ENCODE data around the gene SYNGR3.

Gene SYNGR3

GRCh38 chr16:1991948-1992703, 2.4 kb downstream of the SYNGR3 start:
- no peak overlapping the region for H3K27ac ChIP-seq (ENCODE audit: low read length)
- H3K36me3 ChIP-seq (ENCODE audit: insufficient read depth, low read depth, low read length), result peaks cover 6% of the 10 kb centered on the region
- H3K9ac ChIP-seq (ENCODE audit: low read depth, low read length), result peak overlapping the region; percentile 59; the same call in 1 of the 2 replicates
- H3K27me3 ChIP-seq (ENCODE audit: insufficient read depth, low read length), result peaks cover 44% of the 10 kb centered on the region
- peak overlapping the region; percentile 80; the same call in 1 of the 2 replicates for H3K4me3 ChIP-seq (ENCODE audit: low read length)
- peaks cover 17% of the 10 kb centered on the region; the same call in 1 of the 2 replicates for H3K4me1 ChIP-seq (ENCODE audit: insufficient read depth, low read length)
- H3K9me3 ChIP-seq (ENCODE audit: insufficient read depth, low read depth, low read length), result no peaks in the 10 kb centered on the region

DNA sequence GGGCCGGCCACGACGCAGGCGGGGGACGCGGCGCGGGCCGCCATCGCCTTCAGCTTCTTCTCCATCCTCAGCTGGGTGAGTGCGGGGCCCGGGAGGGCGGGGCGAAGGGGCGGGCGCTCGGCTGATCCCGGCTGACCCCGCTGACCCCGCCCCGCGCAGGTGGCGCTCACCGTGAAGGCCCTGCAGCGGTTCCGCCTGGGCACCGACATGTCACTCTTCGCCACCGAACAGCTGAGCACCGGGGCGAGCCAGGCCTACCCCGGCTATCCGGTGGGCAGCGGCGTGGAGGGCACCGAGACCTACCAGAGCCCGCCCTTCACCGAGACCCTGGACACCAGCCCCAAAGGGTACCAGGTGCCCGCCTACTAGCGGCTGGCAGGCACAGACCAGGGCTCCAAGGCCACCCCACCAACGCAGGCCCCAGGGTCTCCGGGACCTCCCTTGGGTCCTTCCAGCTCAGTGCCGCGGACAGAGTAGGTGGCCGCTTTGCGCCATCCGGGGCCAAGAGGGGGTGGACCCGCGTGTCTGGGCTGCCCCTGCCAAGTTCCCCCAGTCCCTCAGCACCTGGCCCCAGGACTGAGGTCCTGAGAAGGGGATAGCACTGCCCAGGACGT, 3.0 kb downstream of the SYNGR3 start:
- H3K9ac ChIP-seq (ENCODE audit: low read depth, low read length), result peak overlapping the region; percentile 59; the same call in 1 of the 2 replicates
- peak overlapping the region; percentile 56; the same call in 1 of the 2 replicates for H3K4me3 ChIP-seq (ENCODE audit: low read length)
- no peak overlapping the region for H3K27ac ChIP-seq (ENCODE audit: low read length)

DNA sequence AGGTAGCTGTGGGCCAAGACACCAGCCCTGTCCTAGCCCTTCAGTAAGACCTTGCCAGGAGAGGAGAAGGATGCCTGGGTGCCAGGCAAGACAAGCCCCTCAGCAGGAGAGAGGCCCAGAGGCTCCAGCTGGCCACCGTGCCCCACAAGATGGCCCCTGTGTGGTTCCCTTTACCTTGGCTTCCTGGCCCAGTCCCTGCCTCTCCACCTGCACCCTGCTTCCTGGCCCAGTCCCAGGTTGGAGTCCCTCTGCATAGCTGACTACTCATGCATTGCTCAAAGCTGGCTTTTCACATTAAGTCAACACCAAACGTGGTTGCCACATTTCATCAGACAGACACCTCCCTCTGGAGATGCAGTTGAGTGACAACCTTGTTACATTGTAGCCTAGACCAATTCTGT, 4.0 kb downstream of the SYNGR3 start:
- no peak overlapping the region for H3K27ac ChIP-seq (ENCODE audit: low read length)

More for the DNA sequence above, 3.0 kb downstream of the SYNGR3 start:
- H3K27me3 ChIP-seq (ENCODE audit: insufficient read depth, low read length), result peaks cover 43% of the 10 kb centered on the region
- peaks cover 17% of the 10 kb centered on the region; the same call in 1 of the 2 replicates for H3K4me1 ChIP-seq (ENCODE audit: insufficient read depth, low read length)
- H3K36me3 ChIP-seq (ENCODE audit: insufficient read depth, low read depth, low read length), result peaks cover 13% of the 10 kb centered on the region
- no peaks in the 10 kb centered on the region for H3K9me3 ChIP-seq (ENCODE audit: insufficient read depth, low read depth, low read length)

DNA sequence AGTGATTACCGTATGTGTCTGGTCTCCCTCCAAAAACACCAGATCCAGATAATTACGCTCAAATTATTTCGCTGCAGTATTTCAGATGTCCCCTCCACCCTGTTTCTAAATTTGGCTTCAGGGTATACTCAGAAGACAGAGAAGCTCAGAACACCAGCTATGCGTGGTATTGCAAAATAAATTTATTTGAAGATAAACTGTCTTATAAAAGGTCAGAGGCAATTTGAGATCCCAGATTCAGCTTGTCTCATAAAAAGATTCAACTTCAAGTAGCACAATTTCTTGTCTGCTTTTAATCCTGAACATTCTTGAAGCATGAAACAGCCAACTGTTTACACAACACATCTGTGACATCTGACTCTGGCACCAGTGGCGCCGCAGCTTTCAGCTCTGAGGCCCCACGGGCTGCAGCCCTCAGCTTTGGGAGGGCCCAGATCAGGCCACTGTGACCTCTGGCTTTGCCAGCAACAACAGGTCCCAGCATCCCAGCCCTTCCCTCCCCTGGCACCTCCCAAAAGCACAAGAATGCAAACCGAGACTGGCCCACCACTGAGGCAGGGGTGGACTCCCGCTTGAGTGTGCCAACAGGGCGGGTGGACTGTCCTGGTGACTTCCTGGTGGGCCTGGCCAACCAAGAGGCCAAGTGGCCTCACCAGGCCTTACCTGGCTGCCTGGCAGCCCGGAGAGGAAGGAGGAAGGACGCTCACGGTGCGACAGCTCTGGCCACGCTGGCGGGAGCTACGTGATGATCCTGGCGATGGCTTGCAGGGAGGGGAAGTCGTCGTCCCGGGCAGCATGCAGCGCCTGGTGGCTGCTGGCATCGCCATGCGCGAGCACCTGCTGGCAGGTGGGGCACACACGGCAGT, 8.0 kb downstream of the SYNGR3 start:
- Histone ChIP-seq H3K9me3 (ENCODE audit: insufficient read depth, low read depth, low read length) (no peaks in the 10 kb centered on the region), H3K9ac (ENCODE audit: low read depth, low read length) (no peak overlapping the region), H3K4me1 (ENCODE audit: insufficient read depth, low read length) (no peaks in the 10 kb centered on the region), H3K27me3 (ENCODE audit: insufficient read depth, low read length) (peaks cover 7% of the 10 kb centered on the region), H3K36me3 (ENCODE audit: insufficient read depth, low read depth, low read length) (peaks cover 57% of the 10 kb centered on the region), H3K4me3 (ENCODE audit: low read length) (no peak overlapping the region), H3K27ac (ENCODE audit: low read length) (no peak overlapping the region)

More for the DNA sequence above, 4.0 kb downstream of the SYNGR3 start:
- H3K9ac ChIP-seq (ENCODE audit: low read depth, low read length), result no peak overlapping the region
- H3K27me3 ChIP-seq (ENCODE audit: insufficient read depth, low read length), result peaks cover 34% of the 10 kb centered on the region
- H3K4me1 ChIP-seq (ENCODE audit: insufficient read depth, low read length), result peaks cover 17% of the 10 kb centered on the region; the same call in 1 of the 2 replicates
- H3K36me3 ChIP-seq (ENCODE audit: insufficient read depth, low read depth, low read length), result peaks cover 18% of the 10 kb centered on the region
- no peaks in the 10 kb centered on the region for H3K9me3 ChIP-seq (ENCODE audit: insufficient read depth, low read depth, low read length)
- H3K4me3 ChIP-seq (ENCODE audit: low read length), result no peak overlapping the region

- Histone ChIP-seq H3K9ac (ENCODE audit: low read depth, low read length) (no peak overlapping the region), H3K4me3 (ENCODE audit: low read length) (no peak overlapping the region), H3K27ac (ENCODE audit: low read length) (no peak overlapping the region), H3K27me3 (ENCODE audit: insufficient read depth, low read length) (0 out of 2 replicates have a peak, but pooled peaks cover under 1% of the 10 kb centered on the region), H3K9me3 (ENCODE audit: insufficient read depth, low read depth, low read length) (no peaks in the 10 kb centered on the region), H3K4me1 (ENCODE audit: insufficient read depth, low read length) (no peaks in the 10 kb centered on the region), H3K36me3 (ENCODE audit: insufficient read depth, low read depth, low read length) (peaks cover 64% of the 10 kb centered on the region)
These were observed 8.6 kb downstream of the SYNGR3 start for GRCh38 chr16:1998360-1998835.

DNA sequence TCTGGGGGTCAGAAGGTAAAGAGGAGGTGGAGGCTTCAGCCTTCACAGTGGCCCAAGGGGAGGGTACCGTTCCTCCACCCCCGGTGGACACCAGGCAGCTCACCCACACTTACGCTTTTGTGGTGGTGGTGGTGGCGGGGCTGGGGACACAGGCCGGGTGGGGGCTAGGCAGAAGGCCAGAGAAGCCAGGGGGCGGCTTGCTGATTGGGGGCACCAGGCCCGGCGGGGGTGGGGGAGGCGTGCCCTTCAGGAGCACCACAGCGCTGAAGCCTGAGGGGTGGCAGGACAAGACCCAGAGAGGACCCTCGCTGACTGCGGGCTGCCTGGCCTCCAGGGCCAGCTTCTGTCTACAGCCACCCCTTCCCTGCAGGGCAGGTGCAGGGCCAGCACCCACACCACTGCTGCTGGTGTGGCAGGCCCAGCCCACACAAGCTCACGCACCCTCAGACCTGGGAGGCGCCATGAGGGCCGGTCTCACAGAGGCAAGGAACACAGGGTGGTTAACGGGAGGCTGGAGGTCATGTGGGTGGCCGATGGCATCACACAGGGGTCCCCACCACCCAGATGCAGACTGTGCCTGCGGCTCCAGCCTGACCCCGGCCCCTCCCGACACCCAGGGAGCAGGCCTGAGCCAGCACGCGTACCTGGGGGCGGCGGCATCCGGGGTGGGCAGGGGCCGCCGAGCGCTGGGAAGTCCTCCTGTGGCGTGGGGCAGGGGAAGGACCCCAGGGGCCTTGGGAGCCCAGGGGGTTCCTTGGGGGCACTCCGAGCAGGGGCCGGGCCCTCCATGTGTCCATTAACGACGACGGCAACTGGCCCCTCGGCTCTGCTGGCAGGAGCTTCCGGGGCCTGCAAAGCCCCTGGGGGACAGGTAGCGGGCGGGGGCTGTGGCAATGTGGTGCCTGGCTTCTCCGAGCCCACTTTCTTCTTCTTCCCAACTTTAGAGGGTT, 9.4 kb downstream of the SYNGR3 start:
- H3K9ac ChIP-seq (ENCODE audit: low read depth, low read length), result no peak overlapping the region
- H3K9me3 ChIP-seq (ENCODE audit: insufficient read depth, low read depth, low read length), result no peaks in the 10 kb centered on the region
- no peaks in the 10 kb centered on the region for H3K27me3 ChIP-seq (ENCODE audit: insufficient read depth, low read length)
- H3K36me3 ChIP-seq (ENCODE audit: insufficient read depth, low read depth, low read length), result peaks cover 66% of the 10 kb centered on the region
- H3K4me3 ChIP-seq (ENCODE audit: low read length), result no peak overlapping the region
- H3K4me1 ChIP-seq (ENCODE audit: insufficient read depth, low read length), result peaks cover under 1% of the 10 kb centered on the region; the same call in 1 of the 2 replicates
- no peak overlapping the region for H3K27ac ChIP-seq (ENCODE audit: low read length)

GRCh38 chr16:1999866-2000514, 10.2 kb downstream of the SYNGR3 start:
- no peak overlapping the region for H3K9ac ChIP-seq (ENCODE audit: low read depth, low read length)
- H3K27me3 ChIP-seq (ENCODE audit: insufficient read depth, low read length), result no peaks in the 10 kb centered on the region
- H3K9me3 ChIP-seq (ENCODE audit: insufficient read depth, low read depth, low read length), result no peaks in the 10 kb centered on the region
- H3K4me3 ChIP-seq (ENCODE audit: low read length), result no peak overlapping the region
- peaks cover 4% of the 10 kb centered on the region; the same call in 1 of the 2 replicates for H3K4me1 ChIP-seq (ENCODE audit: insufficient read depth, low read length)
- H3K27ac ChIP-seq (ENCODE audit: low read length), result no peak overlapping the region
- H3K36me3 ChIP-seq (ENCODE audit: insufficient read depth, low read depth, low read length), result peaks cover 66% of the 10 kb centered on the region

DNA sequence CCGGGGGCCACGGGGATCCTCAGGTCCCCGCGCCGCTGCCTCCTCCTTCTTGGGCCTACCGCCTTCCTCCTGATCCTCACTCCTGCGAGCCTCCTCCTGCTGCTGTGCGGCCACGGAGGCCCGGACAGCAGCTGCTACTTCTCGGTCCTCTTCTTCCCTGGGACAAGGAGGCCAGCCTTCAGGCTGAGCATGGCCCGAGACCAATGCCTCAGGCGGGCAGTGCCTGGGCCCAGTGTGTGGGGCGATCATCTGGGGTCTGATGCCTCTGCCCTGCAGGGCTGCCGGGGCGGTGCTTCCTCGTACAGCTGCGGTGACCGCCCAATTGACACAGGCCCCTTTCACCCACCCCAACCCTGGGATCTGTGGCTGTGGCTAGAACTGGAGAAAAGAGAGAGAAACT, 11.3 kb downstream of the SYNGR3 start:
- H3K9me3 ChIP-seq (ENCODE audit: insufficient read depth, low read depth, low read length), result no peaks in the 10 kb centered on the region
- peaks cover 66% of the 10 kb centered on the region for H3K36me3 ChIP-seq (ENCODE audit: insufficient read depth, low read depth, low read length)
- H3K9ac ChIP-seq (ENCODE audit: low read depth, low read length), result no peak overlapping the region
- H3K4me3 ChIP-seq (ENCODE audit: low read length), result no peak overlapping the region
- H3K27me3 ChIP-seq (ENCODE audit: insufficient read depth, low read length), result no peaks in the 10 kb centered on the region
- H3K4me1 ChIP-seq (ENCODE audit: insufficient read depth, low read length), result peaks cover 4% of the 10 kb centered on the region; the same call in 1 of the 2 replicates
- H3K27ac ChIP-seq (ENCODE audit: low read length), result no peak overlapping the region

- Histone ChIP-seq H3K4me1 (ENCODE audit: insufficient read depth, low read length) (peaks cover 4% of the 10 kb centered on the region; the same call in 1 of the 2 replicates), H3K27me3 (ENCODE audit: insufficient read depth, low read length) (no peaks in the 10 kb centered on the region), H3K36me3 (ENCODE audit: insufficient read depth, low read depth, low read length) (peaks cover 64% of the 10 kb centered on the region), H3K27ac (ENCODE audit: low read length) (no peak overlapping the region), H3K9me3 (ENCODE audit: insufficient read depth, low read depth, low read length) (no peaks in the 10 kb centered on the region), H3K9ac (ENCODE audit: low read depth, low read length) (no peak overlapping the region), H3K4me3 (ENCODE audit: low read length) (no peak overlapping the region)
These were observed 11.9 kb downstream of the SYNGR3 start for GRCh38 chr16:2001456-2002355.

Data from iPS-20b (cell line).